Measurements from ENCODE around the gene AP1S1. TPM values are rescaled to one million over a fixed set of nuclear protein-coding genes. Genes with fewer than 3 reads are reported as not detected.

AP1S1 gene
- total RNA-seq, 2 experiments from 2014 or later, result 3.0 to 3.9 TPM

DNA sequence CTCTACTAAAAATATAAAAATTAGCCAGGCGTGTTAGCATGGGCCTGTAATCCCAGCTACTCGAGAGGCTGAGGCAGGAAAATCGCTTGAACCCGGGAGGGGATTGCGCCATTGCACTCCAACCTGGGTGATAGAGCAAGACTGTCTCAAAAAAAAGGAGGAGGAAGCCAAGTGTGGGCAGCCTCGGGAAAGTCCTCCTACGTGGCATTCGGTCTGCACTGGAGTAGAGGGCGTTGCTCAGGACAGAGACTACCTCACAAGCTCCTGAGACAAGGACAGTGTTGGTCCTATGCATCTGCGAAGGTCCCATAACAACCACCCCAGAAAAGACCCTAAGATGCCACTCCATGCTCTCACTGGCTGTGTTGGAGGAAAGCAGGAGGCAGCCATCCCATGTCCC is 37.4 kb upstream of the AP1S1 start:
- peaks cover 2 to 5% of the 10 kb centered on the region in 2 experiments for H3K27me3 ChIP-seq (ENCODE audit: control insufficient read depth in 1 of 2, insufficient read depth in 2 of 2, low read length in 2 of 2)
- Mint-ChIP-seq H3K36me3 (ENCODE audit: low read depth) (no peaks in the 10 kb centered on the region), H3K4me1 (ENCODE audit: low read depth) (no peaks in the 10 kb centered on the region), H3K9me3 (no peaks in the 10 kb centered on the region), H3K27ac (no peak overlapping the region), H3K27me3 (peaks cover 25% of the 10 kb centered on the region), H3K4me3 (no peak overlapping the region)
- peaks cover under 1% of the 10 kb centered on the region for H3K4me1 ChIP-seq (ENCODE audit: insufficient read depth, low read length)
- ChIA-PET CTCF (no interaction called here), POLR2A (no interaction called here)
- H3K9me3 ChIP-seq (ENCODE audit: control insufficient read depth in 1 of 2, insufficient read depth in 1 of 2, low read length in 2 of 2), result peaks cover 0 to 4% of the 10 kb centered on the region in 2 experiments
- H3K27ac ChIP-seq (ENCODE audit: low read depth in 1 of 2, low read length in 2 of 2), result no peak overlapping the region
- no peak for DNase-seq
- no peak overlapping the region for H3K4me3 ChIP-seq (ENCODE audit: low read length)
- TF ChIP-seq, protein P1, sequence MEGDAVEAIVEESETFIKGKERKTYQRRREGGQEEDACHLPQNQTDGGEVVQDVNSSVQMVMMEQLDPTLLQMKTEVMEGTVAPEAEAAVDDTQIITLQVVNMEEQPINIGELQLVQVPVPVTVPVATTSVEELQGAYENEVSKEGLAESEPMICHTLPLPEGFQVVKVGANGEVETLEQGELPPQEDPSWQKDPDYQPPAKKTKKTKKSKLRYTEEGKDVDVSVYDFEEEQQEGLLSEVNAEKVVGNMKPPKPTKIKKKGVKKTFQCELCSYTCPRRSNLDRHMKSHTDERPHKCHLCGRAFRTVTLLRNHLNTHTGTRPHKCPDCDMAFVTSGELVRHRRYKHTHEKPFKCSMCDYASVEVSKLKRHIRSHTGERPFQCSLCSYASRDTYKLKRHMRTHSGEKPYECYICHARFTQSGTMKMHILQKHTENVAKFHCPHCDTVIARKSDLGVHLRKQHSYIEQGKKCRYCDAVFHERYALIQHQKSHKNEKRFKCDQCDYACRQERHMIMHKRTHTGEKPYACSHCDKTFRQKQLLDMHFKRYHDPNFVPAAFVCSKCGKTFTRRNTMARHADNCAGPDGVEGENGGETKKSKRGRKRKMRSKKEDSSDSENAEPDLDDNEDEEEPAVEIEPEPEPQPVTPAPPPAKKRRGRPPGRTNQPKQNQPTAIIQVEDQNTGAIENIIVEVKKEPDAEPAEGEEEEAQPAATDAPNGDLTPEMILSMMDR (IDR thresholded peaks at IDR 0.05), result no peak
- H3K36me3 ChIP-seq (ENCODE audit: insufficient read depth, low read length), result no peaks in the 10 kb centered on the region
- ATAC-seq (ENCODE audit: poor library complexity), result no peak
- intact Hi-C loops (cut with DNase I, micrococcal nuclease), result no loop called here

DNA sequence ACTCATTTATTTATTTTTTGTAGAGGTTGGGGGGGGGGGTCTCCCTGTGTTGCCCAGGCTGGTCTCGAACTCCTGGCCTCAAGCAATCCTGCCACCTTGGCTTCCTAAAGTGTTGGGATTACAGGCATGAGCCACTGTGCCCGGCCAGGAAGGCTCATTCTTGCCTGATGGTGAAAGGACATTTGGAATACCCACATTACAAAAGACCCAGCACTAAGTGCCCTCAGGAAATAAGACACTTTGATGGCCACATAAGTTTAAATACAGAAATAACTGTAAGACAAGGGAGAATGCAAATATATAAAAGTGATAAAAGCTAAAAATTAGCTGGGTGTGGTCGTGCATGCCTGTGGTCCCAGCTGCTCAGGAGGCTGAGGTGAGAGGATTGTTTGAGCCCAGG is 35.4 kb upstream of the AP1S1 start:
- TF ChIP-seq, protein P1 (IDR thresholded peaks at IDR 0.05), result no peak
- intact Hi-C loops (cut with DNase I, micrococcal nuclease), result no loop called here
- Histone ChIP-seq H3K27ac (ENCODE audit: low read depth in 1 of 2, low read length in 2 of 2) (no peak overlapping the region), H3K27me3 (ENCODE audit: control insufficient read depth in 1 of 2, insufficient read depth in 2 of 2, low read length in 2 of 2) (peaks cover 16 to 17% of the 10 kb centered on the region in 2 experiments), H3K9me3 (ENCODE audit: control insufficient read depth in 1 of 2, insufficient read depth in 1 of 2, low read length in 2 of 2) (peaks cover 0 to 4% of the 10 kb centered on the region in 2 experiments), H3K36me3 (ENCODE audit: insufficient read depth, low read length) (no peaks in the 10 kb centered on the region), H3K4me3 (ENCODE audit: low read length) (no peak overlapping the region), H3K4me1 (ENCODE audit: insufficient read depth, low read length) (peaks cover 4% of the 10 kb centered on the region)
- no peak overlapping the region for H3K27ac Mint-ChIP-seq
- H3K4me1 Mint-ChIP-seq (ENCODE audit: low read depth), result no peaks in the 10 kb centered on the region
- peaks cover 45% of the 10 kb centered on the region for H3K27me3 Mint-ChIP-seq
- ATAC-seq (ENCODE audit: poor library complexity), result no peak
- no peak overlapping the region for H3K4me3 Mint-ChIP-seq
- no peaks in the 10 kb centered on the region for H3K9me3 Mint-ChIP-seq
- ChIA-PET POLR2A (no interaction called here), CTCF (no interaction called here)
- no peak for DNase-seq
- no peaks in the 10 kb centered on the region for H3K36me3 Mint-ChIP-seq (ENCODE audit: low read depth)

DNA sequence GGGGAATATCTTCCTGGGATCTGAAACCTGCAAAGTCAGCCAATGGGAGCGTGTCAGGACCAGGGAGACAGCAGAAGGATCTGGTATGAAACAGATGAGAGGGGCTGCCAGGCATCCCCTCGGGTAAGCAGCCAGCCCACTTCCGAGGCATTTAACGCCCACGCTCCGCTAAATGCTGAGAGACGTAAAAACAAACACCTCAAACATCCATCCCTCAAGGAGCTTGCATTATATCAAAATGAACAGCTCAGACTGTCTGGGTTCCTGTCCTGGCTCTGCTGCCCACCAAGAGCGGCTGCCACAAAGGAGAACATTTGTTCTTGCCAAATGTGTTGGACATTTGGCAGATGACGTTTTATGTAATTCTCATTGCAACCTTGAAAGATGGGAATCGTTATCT is 34.4 kb upstream of the AP1S1 start:
- TF ChIP-seq, protein P1 (IDR thresholded peaks at IDR 0.05), result no peak
- H3K27me3 Mint-ChIP-seq, result peaks cover 51% of the 10 kb centered on the region
- CTCF ChIA-PET, result interaction anchor here (0.6 kb wide), 1 partner anchor 95 kb away, joined by 4 read pairs; no protein-coding TSS in a partner anchor
- POLR2A ChIA-PET, result no interaction called here
- DNase-seq (no peak), ATAC-seq (ENCODE audit: poor library complexity) (no peak)
- intact Hi-C loops (cut with DNase I, micrococcal nuclease), result no loop called here
- H3K9me3 Mint-ChIP-seq, result no peaks in the 10 kb centered on the region
- H3K27ac Mint-ChIP-seq, result no peak overlapping the region
- Histone ChIP-seq H3K4me3 (ENCODE audit: low read length) (no peak overlapping the region), H3K27me3 (ENCODE audit: control insufficient read depth in 1 of 2, insufficient read depth in 2 of 2, low read length in 2 of 2) (peaks cover 20 to 22% of the 10 kb centered on the region in 2 experiments), H3K27ac (ENCODE audit: low read depth in 1 of 2, low read length in 2 of 2) (no peak overlapping the region), H3K9me3 (ENCODE audit: control insufficient read depth in 1 of 2, insufficient read depth in 1 of 2, low read length in 2 of 2) (peaks cover 0 to 4% of the 10 kb centered on the region in 2 experiments), H3K4me1 (ENCODE audit: insufficient read depth, low read length) (peaks cover 12% of the 10 kb centered on the region), H3K36me3 (ENCODE audit: insufficient read depth, low read length) (no peaks in the 10 kb centered on the region)
- H3K4me1 Mint-ChIP-seq (ENCODE audit: low read depth), result peaks cover 6% of the 10 kb centered on the region
- no peak overlapping the region for H3K4me3 Mint-ChIP-seq
- H3K36me3 Mint-ChIP-seq (ENCODE audit: low read depth), result no peaks in the 10 kb centered on the region

Data from CD4-positive, alpha-beta T cell (primary cell).